ENCODE data around the gene GNL1.
A peak's percentile ranks its signal among the peaks of the same experiment; 100 is the strongest.

The GNL1 gene

GRCh38 chr6:30556066-30556905 is at the start of gene GNL1:
Gene GNL1 (minus strand): TSS chr6:30556489. CDS start chr6:30556203, 286 bp downstream.
- peak; percentile 81 for DNase-seq

GRCh38 chr6:30603961-30604360 is 47.7 kb upstream of the GNL1 start:
- no peak for DNase-seq

GRCh38 chr6:30601815-30602641 is 45.7 kb upstream of the GNL1 start:
- no peak for DNase-seq

- DNase-seq, result no peak
Measured at GRCh38 chr6:30601436-30601814, 45.1 kb upstream of the GNL1 start.

GRCh38 chr6:30600451-30600961 is 44.2 kb upstream of the GNL1 start:
- DNase-seq, result no peak

GRCh38 chr6:30599625-30600324 is 43.5 kb upstream of the GNL1 start:
- no peak for DNase-seq

- no peak for DNase-seq
Measured at GRCh38 chr6:30598912-30599624, 42.8 kb upstream of the GNL1 start.

- peak; percentile 53 for DNase-seq
Measured at GRCh38 chr6:30597315-30598144, 41.2 kb upstream of the GNL1 start.

- DNase-seq, result no peak
Measured at GRCh38 chr6:30592287-30592686, 36.0 kb upstream of the GNL1 start.

- no peak for DNase-seq
Measured at GRCh38 chr6:30591008-30591407, 34.7 kb upstream of the GNL1 start.

GRCh38 chr6:30590509-30590908 is 34.2 kb upstream of the GNL1 start:
- DNase-seq, result no peak

- no peak for DNase-seq
Measured at GRCh38 chr6:30589754-30590358, 33.6 kb upstream of the GNL1 start.

- DNase-seq, result no peak
Measured at GRCh38 chr6:30583921-30584320, 27.6 kb upstream of the GNL1 start.

- DNase-seq, result no peak
Measured at GRCh38 chr6:30578051-30578450, 21.8 kb upstream of the GNL1 start.

- no peak for DNase-seq
Measured at GRCh38 chr6:30573113-30573512, 16.8 kb upstream of the GNL1 start.

- DNase-seq, result no peak
Measured at GRCh38 chr6:30572148-30572547, 15.9 kb upstream of the GNL1 start.

- no peak for DNase-seq
Measured at GRCh38 chr6:30571762-30572082, 15.4 kb upstream of the GNL1 start.

- peak; percentile 91 for DNase-seq
Measured at GRCh38 chr6:30571075-30571761, 14.9 kb upstream of the GNL1 start, which contains the start of gene ABCF1. Gene ABCF1 (plus strand): TSS chr6:30571442. CDS start chr6:30571488, 46 bp downstream.

- no peak for DNase-seq
Measured at GRCh38 chr6:30570740-30571074, 14.4 kb upstream of the GNL1 start.

GRCh38 chr6:30570263-30570662 is 14.0 kb upstream of the GNL1 start:
- no peak for DNase-seq

- no peak for DNase-seq
Measured at GRCh38 chr6:30568245-30568644, 12.0 kb upstream of the GNL1 start.

All from kidney glomerular epithelial cell (primary cell).